GM19240 (cell line): ENCODE results near the gene ARHGEF11.

ENCODE experiments used
- DNase-seq: peaks from one replicate; pipeline ENCODE4 v3.0.0; 2011; ENCODE audit warnings: low spot score; ENCODE audit not compliant: insufficient read length

Gene ARHGEF11

DNA sequence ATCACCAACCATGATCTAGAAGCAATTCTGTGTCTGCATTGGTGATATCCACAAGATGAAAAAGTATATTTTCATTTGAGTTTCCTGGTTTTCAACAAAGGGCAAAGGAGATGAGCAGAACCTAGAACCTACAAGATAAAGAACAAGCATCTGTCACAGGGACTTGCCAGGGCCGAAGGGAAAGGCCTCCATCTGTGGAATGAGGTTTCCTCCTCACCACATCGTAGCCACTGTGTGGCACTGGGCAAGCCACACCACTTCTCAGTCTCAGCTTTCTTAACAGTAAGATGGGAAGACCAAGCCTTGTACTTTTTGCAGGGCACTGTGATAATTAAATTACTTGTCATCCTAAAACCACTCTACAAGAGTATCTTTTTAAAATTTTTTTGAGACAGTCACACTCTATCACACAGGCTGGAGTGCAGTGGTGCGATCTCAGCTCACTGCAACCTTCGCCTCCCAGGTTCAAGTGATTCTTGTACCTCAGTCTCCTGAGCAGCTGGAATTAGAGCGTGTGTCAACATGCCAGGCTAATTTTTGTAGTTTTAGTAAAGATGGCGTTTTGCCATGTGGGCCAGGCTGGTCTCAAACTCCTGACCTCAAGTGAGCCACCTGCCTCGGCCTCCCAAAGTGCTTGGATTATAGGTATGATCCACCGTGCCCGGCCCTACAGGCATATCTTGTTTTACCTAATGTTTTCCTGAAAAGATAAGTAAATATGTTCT is 45.8 kb downstream of the ARHGEF11 start:
- DNase-seq: no peak

DNA sequence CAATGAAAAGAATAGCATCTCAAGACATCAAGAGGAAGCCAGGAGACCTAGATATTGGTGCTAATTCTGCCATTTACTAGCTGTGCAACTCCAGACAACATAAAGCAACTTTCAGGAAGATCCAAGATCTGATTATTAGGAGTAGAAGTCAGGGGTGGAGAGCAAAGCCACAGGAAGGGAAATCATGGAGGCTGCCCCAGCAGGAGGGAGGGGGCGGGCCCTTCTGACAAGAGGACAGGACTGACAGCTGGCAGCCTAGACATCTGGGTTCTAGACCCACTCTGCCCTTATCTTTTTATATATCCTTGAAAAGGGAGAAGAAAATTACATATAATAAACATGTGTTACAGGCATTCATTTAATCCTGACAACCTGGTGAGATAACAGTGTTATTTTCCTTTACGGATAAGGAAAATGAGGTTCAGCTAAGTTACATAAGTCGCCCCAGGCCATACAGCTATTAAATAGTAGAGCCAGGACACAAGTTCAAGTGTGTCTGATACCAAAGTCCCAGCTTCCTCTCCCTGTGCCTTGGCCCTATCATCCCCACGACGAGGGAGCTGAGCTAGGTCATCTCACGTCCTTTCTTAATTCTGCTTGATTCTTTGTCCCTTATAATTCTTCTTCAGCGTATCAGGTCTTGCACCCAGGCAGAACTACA is 46.6 kb downstream of the ARHGEF11 start:
- no peak for DNase-seq

DNA sequence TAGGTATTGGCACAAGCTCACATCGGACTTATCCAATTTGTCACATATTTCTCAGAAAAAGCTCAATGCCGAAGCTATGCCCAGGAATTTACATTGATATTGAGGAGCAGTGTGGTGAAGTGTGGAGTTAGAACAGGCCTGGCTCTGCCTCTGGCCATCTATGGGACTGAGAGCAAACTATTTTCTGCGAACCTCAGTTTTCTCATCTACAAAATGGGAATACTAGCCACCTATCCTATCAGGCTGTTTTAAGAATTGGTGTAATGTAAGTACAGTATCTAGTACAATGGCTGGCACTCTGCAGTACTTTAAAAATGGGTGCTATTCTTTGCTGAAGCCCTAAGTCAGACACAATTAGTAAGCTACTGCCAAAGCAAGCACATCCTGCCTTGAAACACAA is 47.2 kb downstream of the ARHGEF11 start:
- no peak for DNase-seq

DNA sequence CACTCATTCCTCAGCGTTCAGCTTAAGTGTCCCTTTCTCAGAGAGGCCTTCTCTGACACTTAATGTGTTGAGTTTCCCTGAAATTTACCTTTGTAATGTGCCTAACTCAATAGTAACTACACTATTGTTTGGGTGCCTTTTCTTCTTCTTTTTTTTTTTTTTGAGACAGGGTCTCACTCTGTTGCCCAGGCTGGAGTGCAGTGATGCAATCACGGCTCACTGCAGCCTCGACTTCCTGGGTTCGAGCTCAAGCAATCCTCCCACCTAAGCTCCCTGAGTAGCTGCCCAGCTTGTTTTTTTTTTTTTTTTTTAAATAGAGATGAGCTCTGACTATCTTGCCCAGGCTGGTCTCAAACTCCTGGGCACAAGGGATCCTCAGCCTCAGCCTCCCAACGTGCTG is 50.1 kb downstream of the ARHGEF11 start:
- no peak for DNase-seq

DNA sequence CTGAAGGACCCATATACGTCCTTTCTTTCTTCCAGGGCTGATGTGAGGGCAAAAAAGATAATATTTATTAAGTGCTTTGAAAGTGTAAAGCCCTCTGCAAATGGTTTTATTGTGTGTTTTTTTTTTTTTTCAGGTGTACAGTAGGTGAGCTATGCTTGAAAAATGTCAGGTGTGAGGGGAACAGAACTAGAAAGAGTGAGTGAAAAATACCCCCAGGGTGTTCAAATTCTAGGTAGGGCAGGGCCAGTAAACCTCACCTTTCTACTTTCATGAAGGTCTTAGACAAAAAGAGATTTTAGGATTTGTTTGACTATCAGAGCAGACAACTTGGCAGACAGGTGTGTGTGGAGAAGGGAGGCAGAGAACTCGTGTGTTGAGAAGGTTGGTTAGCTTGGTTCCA is 51.3 kb downstream of the ARHGEF11 start:
- DNase-seq: no peak

DNA sequence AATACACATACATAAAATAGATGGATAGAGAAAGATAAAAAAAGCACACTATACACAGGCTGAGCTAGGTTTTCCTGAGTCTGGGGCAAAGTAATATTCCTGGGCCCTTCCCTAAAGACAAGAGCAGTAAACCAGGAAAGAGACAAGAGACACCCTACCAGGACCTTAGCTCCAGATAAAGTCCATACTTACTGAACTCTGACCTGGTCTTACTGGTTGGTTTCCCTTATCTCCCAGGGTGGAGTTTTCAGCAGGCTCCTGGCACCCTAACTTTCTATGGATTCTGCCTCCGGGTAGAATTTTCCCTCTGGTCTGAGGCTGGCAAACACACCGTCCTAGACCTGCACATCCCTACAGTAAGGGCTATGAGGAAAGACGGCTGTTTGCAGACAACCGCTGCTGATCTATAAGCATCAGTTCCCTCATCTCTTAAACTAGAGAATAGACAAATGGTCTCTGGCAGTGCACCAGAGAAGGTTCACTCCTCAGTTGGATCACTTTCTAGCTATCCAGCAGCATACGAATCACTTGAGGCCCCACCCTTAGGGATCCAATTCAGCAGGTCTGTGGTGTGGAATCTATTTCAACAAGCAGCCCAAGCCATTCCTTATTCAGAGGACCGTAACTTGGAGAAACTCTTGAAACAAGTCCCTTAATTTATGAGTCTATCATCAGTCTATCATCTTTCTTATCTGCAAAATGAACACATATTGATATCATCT is 52.0 kb downstream of the ARHGEF11 start:
- no peak for DNase-seq

DNA sequence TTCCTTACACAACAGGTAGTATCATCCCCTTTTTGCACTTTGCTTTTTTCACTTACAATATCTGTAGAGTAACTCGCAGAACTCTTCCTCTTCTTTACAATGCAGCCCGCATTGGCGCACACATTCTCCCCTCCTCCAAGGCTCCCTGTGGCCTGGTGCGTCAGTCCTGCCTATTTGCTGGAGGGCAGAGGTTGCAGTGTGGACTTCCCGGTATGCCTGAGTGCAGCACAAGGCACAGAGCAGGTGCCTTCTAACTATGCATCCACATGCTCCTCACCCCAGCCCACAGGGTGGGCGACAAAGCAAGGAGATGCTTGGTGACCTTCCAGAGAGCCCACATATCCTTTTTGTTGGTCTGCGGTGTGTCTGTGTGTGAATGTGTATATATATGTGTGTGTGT is 53.3 kb downstream of the ARHGEF11 start:
- no peak for DNase-seq

DNA sequence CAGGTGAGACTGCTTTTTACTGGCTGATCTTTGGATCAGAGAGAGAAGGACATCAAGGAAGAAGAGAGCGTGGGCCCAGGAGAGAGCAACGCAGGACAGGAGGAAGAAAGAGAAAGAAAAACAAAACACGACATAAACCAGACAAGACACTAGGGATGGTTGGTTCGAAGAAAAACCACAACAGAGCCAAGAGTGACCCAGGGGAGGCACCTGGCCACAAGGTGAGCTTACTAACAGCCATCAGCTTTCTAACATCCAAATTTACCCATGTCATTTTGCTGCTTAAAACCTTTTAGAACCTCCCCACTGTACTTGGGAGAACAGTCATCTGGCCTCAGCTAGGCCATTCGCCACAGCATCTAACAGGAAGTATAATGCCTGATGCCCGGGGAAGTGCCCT is 57.8 kb downstream of the ARHGEF11 start:
- no peak for DNase-seq

DNA sequence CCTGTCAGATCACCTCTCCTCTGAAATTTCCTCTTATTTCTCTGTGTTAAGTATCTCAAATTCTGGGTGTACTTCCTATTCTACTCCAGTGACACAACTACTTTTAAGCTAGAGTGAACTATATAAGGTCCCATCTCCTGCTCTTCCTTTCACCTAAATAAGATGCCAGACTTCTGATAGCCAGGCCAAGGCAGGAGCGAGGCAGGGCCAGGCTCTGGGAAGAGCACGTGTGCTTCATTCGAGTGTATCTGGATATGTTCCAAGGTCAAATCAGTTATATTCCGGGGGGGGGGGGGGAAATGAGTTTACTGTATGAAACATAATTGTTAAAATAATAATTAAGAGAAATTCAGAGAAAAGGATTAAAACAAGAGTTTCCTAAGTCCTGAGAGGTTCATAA is 65.0 kb downstream of the ARHGEF11 start:
- no peak for DNase-seq

DNA sequence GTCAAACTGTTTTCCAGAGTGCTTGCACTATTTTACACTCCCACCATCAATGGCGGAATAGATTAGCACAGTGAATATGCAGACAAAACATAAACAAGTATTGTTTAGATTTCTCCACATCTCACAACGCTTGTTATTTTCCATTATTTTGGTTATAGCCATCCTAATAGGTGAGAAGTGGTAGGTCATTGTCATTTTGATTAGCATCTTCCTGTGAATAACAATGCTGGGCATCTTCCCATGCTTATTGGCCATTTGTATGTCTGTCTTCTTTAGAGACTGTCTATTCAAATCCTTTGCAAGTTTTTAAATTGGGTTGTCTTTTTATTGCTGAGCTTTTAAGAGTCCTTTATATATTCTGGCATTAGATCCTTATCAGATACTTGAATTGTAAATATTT is 70.5 kb downstream of the ARHGEF11 start:
- DNase-seq: no peak

DNA sequence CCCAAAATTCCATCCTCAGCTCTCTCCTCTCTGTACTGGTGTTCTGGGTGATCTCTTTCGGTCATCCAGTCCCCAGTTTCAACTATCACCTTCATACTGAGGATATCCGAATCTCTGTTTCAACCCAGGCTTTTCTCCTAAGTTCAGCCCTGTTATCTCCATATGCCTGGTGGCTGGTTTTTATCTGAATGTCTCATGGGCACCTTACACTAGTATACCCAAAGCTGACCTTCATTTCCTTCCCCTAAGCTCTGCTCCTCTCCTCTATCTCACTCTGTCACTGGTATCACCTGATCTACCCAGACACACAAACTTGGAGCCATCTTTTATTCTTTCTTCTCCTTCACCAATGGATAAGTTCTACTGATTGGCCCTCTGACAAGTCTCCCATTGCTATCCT is 72.1 kb downstream of the ARHGEF11 start:
- DNase-seq: no peak

DNA sequence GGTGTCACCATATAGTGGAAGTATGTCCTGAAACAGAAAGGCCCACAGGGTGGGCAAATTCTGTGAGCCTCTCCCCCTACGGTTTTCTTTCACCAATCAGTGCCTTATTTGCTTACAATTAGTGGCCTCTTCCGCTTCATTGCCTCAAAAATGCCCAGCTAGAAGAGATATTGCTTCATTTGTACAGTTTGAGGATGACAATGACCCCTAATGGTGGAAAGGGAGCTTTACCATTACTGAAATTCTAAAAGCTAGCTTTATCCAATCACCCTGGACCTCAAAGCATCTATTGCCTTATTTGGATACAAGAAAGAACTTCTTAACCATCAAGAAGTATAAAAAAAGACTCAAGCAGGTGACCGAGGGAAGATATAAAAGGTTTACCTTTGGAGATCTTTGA is 75.5 kb downstream of the ARHGEF11 start:
- no peak for DNase-seq

DNA sequence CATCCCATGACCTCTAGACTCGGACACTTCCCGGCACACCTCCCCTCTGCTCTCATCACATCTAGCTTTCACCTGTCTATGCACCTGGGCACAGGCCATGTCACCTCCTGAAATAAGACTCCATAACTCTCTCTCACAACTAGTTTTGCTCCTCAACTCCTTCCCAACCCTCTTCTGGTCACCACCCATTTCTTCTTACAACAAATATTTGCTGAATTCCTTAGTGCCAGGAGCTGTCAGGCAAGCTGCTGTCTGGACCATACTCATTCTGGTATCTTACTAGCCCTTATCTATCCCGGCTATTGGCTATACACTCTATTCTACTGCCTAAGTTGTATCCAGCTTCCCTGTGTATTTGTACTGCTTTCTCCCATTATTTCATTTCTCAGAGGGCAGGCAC is 76.0 kb downstream of the ARHGEF11 start:
- DNase-seq: no peak

DNA sequence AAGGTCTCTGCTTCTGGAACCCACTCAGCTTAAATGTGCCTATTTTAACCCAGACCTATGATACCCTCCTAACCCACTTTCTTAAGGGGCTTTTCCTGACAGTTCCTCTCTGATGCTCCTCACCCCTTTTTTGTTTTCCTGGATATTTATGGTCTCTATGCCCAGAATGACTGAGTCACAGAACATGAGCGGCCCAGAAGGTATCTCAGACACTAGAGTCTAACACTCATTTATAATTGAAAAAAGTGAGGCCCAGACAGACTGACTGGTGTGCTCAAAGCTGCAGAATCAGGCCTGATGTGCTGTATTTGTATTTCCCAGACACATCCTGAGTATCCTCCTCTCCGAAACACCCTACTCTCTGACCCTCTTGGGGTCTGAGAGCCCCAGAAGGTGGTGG is 81.1 kb downstream of the ARHGEF11 start:
- DNase-seq: no peak

DNA sequence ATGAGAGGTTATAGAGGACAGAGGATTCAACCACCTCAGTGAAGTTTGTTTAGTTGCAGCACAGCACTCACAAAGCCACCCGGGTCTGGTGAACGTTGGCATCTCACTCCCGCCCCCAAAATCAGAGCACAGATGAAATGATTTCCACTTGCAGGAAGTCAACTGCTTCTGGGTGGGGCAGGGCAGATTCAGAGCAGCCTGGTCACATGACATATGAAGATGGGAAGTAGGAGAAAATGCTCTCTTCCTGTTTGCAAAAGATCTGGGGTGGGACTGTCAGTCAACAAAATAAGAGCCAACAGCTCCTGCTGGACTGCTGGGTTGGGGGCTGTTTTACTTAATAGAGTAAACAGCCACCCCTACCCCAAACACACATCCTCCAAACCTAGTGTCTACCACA is 81.9 kb downstream of the ARHGEF11 start:
- no peak for DNase-seq

DNA sequence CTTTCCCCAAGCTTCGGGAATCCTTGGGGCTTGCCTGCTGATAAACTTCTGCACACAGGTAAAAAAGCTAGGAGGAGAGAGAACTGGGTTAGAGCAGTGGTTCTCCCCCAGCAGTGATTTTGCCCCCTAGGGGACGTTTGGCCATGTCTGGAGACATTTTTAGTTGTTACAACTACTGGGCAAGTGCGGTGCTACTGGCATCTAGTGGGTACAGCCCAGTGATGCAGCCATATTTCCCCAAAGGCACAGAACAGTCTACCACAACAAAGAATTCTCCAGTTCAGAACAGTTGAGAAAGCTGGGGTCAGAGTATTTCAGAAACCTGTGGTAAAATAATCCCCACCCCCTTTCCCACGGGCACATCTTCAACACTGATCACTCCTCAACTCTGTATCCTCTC is 83.8 kb downstream of the ARHGEF11 start:
- DNase-seq: no peak

DNA sequence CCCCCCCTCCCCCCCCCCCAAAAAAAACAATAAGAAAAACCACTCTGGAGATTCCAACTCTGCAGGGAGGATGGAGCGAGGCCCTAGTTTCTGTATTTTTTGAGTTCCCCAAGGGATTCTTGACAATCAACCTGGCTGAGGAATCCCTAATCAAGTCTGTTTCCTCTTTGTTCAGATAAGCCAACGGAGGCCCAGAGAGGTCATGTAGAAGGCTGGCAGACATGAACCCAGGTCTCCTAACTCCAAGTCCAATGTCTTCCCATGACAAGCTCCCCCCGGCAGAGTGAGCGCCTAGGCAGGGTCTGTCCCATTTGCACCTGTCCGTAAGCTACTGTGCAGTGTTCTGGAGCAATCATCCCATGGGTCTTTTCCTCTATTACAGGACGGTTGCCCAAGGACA is 85.6 kb downstream of the ARHGEF11 start:
- DNase-seq: no peak

DNA sequence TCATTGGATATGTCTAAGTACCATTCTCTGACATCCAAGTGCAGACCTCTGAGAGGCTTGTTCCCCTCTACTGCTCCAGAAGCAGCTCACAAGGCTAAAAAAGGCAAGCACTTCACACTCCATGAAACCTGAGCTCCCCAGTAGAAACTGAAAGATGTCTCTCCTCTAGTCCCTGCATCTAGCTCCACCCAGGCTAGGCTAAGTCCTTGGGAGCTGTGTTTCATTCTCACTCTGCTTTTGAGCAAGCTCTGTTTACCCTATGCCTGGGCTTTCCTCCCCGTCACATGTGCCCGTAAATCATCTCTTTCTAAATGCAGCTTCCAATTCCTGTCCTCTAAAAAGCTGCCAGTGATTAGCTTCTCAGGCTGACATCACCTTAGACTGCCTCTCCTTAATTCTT is 86.1 kb downstream of the ARHGEF11 start:
- DNase-seq: no peak

DNA sequence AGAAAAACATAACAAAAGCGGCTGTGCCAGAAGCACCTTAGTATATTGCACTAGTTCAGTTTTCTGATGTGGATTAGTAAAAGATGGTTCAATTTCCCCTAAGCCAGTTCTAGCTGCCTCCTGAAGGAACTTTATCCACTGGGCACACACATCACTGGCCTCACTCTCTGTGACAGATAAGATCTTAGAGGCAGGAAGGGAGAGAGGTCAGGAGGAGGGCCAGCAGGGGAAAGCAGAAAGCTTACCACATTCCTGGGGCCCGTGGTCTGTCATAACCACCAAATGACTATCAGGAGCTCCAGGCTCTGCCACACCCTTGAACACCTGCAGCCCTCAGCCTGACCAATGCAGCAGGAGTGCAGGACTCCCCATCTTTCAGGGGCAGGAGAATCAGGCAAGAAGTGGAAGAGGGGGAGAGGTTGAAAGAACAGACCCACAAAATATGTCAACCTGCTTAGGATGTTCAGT is 87.3 kb downstream of the ARHGEF11 start:
- DNase-seq: no peak

DNA sequence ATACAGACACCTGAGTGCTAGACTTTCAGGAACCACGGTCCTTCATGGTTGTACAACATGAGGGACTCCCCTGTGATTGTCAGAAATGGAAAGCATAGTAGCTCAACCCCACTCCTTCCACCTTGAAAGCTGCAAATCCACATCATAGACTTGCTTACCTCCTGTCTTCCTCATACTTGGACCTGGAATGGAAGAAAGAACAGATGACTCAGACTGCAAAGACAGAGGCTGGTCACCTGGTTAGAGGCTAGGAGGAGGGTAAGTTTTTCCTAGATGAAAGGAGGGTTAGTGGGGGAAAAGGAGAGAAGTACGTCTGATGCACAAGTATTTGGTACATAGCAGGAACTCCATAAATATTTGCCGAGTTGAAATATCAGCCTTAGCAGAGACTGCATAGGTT is 87.9 kb downstream of the ARHGEF11 start:
- no peak for DNase-seq

DNA sequence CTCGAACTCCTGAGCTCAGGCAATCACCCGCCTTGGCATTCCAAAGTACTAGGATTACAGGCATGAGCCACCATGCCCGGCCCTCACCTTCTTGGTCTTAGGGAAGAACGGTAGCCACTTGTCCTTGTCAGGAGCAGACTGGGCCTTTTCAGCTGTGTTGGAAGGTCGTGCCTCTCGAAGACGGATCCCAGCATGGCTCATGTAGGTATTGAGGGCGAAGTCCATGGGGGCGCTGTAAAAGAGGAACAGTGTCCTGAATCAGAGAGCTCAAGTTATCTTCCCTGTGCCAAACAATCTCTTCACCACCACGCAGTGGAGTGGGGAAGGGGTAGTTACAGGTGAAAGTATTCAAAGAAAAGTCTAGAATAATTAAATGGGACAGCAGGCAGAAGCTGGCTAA is 89.2 kb downstream of the ARHGEF11 start:
- no peak for DNase-seq

DNA sequence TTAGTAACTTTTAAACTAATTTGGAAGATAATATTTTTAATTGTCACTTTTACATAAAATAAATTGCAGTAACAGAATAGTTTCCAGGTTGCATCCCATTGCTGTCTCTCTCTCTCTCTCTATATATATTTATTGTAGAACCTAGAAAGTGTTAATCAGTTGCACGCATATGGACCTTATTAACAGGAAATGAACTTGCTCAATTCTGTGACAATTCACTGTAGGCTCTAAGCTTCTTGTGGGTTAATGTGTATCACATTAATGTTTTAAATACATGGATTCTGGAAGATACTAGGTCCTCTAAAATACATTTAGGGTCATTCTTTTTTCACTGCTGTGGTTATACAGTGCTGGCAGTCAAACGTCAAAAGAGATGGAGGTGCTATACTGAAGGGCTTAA is 92.0 kb downstream of the ARHGEF11 start:
- no peak for DNase-seq

DNA sequence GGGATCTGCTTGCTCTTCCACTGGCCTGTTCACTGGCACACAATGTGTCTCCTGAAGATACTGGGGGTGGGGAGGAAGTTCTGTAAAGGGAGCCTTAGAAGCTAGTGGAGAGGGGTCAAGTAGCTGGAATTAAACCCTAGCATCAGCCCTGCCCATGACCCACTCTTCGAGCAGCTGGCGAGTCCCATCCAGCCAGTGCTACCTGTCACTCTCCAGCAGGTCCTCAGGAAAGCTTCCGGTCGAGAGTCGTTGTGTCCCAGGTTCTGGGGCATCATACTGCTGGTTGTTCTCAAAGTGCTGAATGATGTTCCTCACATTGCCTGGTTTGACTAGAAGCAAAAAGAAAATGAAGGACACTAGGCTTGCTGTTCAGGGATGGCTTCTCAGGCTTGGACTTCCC is 94.2 kb downstream of the ARHGEF11 start:
- DNase-seq: no peak
